ENCODE results near the gene ZNF467.

The ZNF467 gene

GRCh38 chr7:149731207-149731955, 42.0 kb downstream of the ZNF467 start:
- no peak for TF ChIP-seq CTCF (IDR thresholded peaks at IDR 0.05; ENCODE audit: insufficient read depth, low read depth, low read length, missing control alignments)
- H3K4me3 ChIP-seq (ENCODE audit: low read length) = no peak overlapping the region
- DNase-seq (ENCODE audit: low read depth) = no peak

- H3K4me3 ChIP-seq (ENCODE audit: low read length) = no peak overlapping the region
- no peak for DNase-seq (ENCODE audit: low read depth)
- TF ChIP-seq CTCF (IDR thresholded peaks at IDR 0.05; ENCODE audit: insufficient read depth, low read depth, low read length, missing control alignments) = no peak
Observed at GRCh38 chr7:149729983-149730801, 43.2 kb downstream of the ZNF467 start.

- H3K4me3 ChIP-seq (ENCODE audit: low read length) = no peak overlapping the region
- no peak for TF ChIP-seq CTCF (IDR thresholded peaks at IDR 0.05; ENCODE audit: insufficient read depth, low read depth, low read length, missing control alignments)
- DNase-seq (ENCODE audit: low read depth) = no peak
Observed at GRCh38 chr7:149729586-149729982, 43.8 kb downstream of the ZNF467 start.

GRCh38 chr7:149728491-149729375, 44.7 kb downstream of the ZNF467 start:
- DNase-seq (ENCODE audit: low read depth) = no peak
- TF ChIP-seq CTCF (IDR thresholded peaks at IDR 0.05; ENCODE audit: insufficient read depth, low read depth, low read length, missing control alignments) = no peak

GRCh38 chr7:149727899-149728476, 45.4 kb downstream of the ZNF467 start:
- no peak for TF ChIP-seq CTCF (IDR thresholded peaks at IDR 0.05; ENCODE audit: insufficient read depth, low read depth, low read length, missing control alignments)
- DNase-seq (ENCODE audit: low read depth) = no peak
- H3K4me3 ChIP-seq (ENCODE audit: low read length) = no peak overlapping the region

More at GRCh38 chr7:149728491-149729375, 44.7 kb downstream of the ZNF467 start:
- no peak overlapping the region for H3K4me3 ChIP-seq (ENCODE audit: low read length)
